ENCODE measurements around the gene ACAA1. TPM values are rescaled to one million over a fixed set of nuclear protein-coding genes. Genes with fewer than 3 reads are reported as not detected.
"Not testable (repeated sequence)": the region's sequence is repeated elsewhere in the genome, so short reads cannot be mapped to it uniquely, and the experiment has no call there.

The ACAA1 gene
- total and polyA plus RNA-seq, 2 of the 13 experiments (the other 11 are each of a cell fraction or from before 2014, with no cell fraction given) = 60.8 to 188 TPM

GRCh38 chr3:38163117-38163840 is 26.4 kb upstream of the ACAA1 start:
- ChIA-PET POLR2A (interaction anchor here (0.5 to 5.1 kb wide), 5 partner anchors 24 to 60 kb away, joined by 4 to 179 read pairs (median 5); partner anchors contain the start of genes ACAA1 and MYD88), CTCF (ENCODE audit: low intra/inter-chr PET ratio, low total read pairs) (no interaction called here)
- in situ Hi-C loops (cut with HindIII; ENCODE audit: extremely low pct_ligation_motif_present, low pct_unique_long_range_greater_than_20kb) = no loop called here
- 75% methylated on average over 12 of the region's 12 CpGs for WGBS (ENCODE audit: low lambda C conversion rate)
- FAIRE-seq = peak; percentile 36
- intact Hi-C loops (cut with micrococcal nuclease; ENCODE audit: unreplicated experiment) = no loop called here
- peaks cover 36% of the 10 kb centered on the region for H3K4me1 ChIP-seq (ENCODE audit: insufficient read depth, low read length)
- ATAC-seq = peak; percentile 12
- no peak overlapping the region for H3K4me3 ChIP-seq (replicated peaks in 1 of 3; ENCODE audit: insufficient read depth in 1 of 3, low read depth in 2 of 3, low read length in 3 of 3)
- peaks cover 13% of the 10 kb centered on the region for H4K20me1 ChIP-seq (ENCODE audit: insufficient read depth, low read length)
- no peaks in the 10 kb centered on the region for H3K9me3 ChIP-seq (ENCODE audit: low read length)
- peaks cover 25% of the 10 kb centered on the region for H3K79me2 ChIP-seq (ENCODE audit: insufficient read depth, low read length)
- no peaks in the 10 kb centered on the region; a peak in 1 of 5 replicates for H3K27me3 ChIP-seq (ENCODE audit: control insufficient read depth in 1 of 2, insufficient read depth in 2 of 2, low read length in 2 of 2)
- BruUV-seq (replicated peaks) = no TSS peak
- no peaks in the 10 kb centered on the region for H3K36me3 ChIP-seq (replicated peaks in 1 of 2; ENCODE audit: control insufficient read depth in 1 of 2, insufficient read depth in 2 of 2, low read length in 2 of 2)
- no peak overlapping the region for H3K9ac ChIP-seq (ENCODE audit: insufficient read depth, low read depth, low read length)
- peak overlapping the region; percentile 96 for H3K27ac ChIP-seq (ENCODE audit: extremely low read length, insufficient read depth, low read length)
- DNase-seq (ENCODE audit: low spot score) = peak; percentile 41
- peak overlapping the region; percentile 86 for H3K4me2 ChIP-seq (ENCODE audit: low read depth, low read length)
- TF ChIP-seq GATAD2A (CRISPR knock-in tag; IDR thresholded peaks at IDR 0.05) (0 out of 2 replicates have a peak, but pooled peaks have one; percentile 17), ZNF570 (CRISPR knock-in tag; IDR thresholded peaks at IDR 0.05; ENCODE audit: borderline replicate concordance) (no peak), ZNF749 (CRISPR knock-in tag; IDR thresholded peaks at IDR 0.05; ENCODE audit: borderline replicate concordance) (no peak), ZBTB38 (CRISPR knock-in tag; IDR thresholded peaks at IDR 0.05) (peak; percentile 54; the same call in 1 of the 2 replicates), ZBTB33 (CRISPR knock-in tag; IDR thresholded peaks at IDR 0.05) (peak; percentile 95)
- peak overlapping the region; percentile 92 for H2AFZ ChIP-seq (ENCODE audit: low read length)

GRCh38 chr3:38160704-38161103 is 23.8 kb upstream of the ACAA1 start:
- ATAC-seq; H3K27ac ChIP-seq (ENCODE audit: extremely low read length, insufficient read depth, low read length); H3K4me2 ChIP-seq (ENCODE audit: low read depth, low read length); H3K9me3 ChIP-seq (ENCODE audit: low read length); BruUV-seq (replicated peaks); FAIRE-seq; in situ Hi-C loops (cut with HindIII; ENCODE audit: extremely low pct_ligation_motif_present, low pct_unique_long_range_greater_than_20kb); intact Hi-C loops (cut with micrococcal nuclease; ENCODE audit: unreplicated experiment); H3K36me3 ChIP-seq (replicated peaks in 1 of 2; ENCODE audit: control insufficient read depth in 1 of 2, insufficient read depth in 2 of 2, low read length in 2 of 2); H3K27me3 ChIP-seq (ENCODE audit: control insufficient read depth in 1 of 2, insufficient read depth in 2 of 2, low read length in 2 of 2); H4K20me1 ChIP-seq (ENCODE audit: insufficient read depth, low read length); H3K79me2 ChIP-seq (ENCODE audit: insufficient read depth, low read length); CTCF ChIA-PET (ENCODE audit: low intra/inter-chr PET ratio, low total read pairs); H3K9ac ChIP-seq (ENCODE audit: insufficient read depth, low read depth, low read length); H3K4me3 ChIP-seq (replicated peaks in 1 of 3; ENCODE audit: insufficient read depth in 1 of 3, low read depth in 2 of 3, low read length in 3 of 3); H2AFZ ChIP-seq (ENCODE audit: low read length); DNase-seq (ENCODE audit: low spot score); POLR2A ChIA-PET: not testable (repeated sequence)
- H3K4me1 ChIP-seq (ENCODE audit: insufficient read depth, low read length) = peaks cover 18% of the 10 kb centered on the region
- 89% methylated on average over 11 of the region's 11 CpGs for WGBS (ENCODE audit: low lambda C conversion rate)
